CD4-positive, alpha-beta T cell treated with Interleukin-2 at 100 ng/mL for 4 hours (primary cell): Measurements from ENCODE around the gene NUBP2.

Experiments used
- DNase-seq: peaks from one replicate; pipeline ENCODE4 v3.0.0-alpha.2; 2020; ENCODE audit warnings: low spot score

NUBP2 gene

GRCh38 chr16:1758923-1759322 is 23.8 kb upstream of the NUBP2 start:
- no peak for DNase-seq

GRCh38 chr16:1759511-1759910 is 23.2 kb upstream of the NUBP2 start:
- DNase-seq, result no peak

- DNase-seq, result no peak
Measured at GRCh38 chr16:1760911-1761310, 21.8 kb upstream of the NUBP2 start.

- no peak for DNase-seq
Measured at GRCh38 chr16:1761751-1762150, 21.0 kb upstream of the NUBP2 start.

GRCh38 chr16:1762196-1762878 is 20.4 kb upstream of the NUBP2 start:
- DNase-seq, result no peak

GRCh38 chr16:1762879-1763520 is 19.8 kb upstream of the NUBP2 start:
- DNase-seq, result no peak

GRCh38 chr16:1763521-1764511 is 18.9 kb upstream of the NUBP2 start:
- no peak for DNase-seq

GRCh38 chr16:1764971-1765370 is 17.8 kb upstream of the NUBP2 start:
- DNase-seq, result no peak

GRCh38 chr16:1765826-1766225 is 16.9 kb upstream of the NUBP2 start:
- DNase-seq, result no peak

- DNase-seq, result no peak
Measured at GRCh38 chr16:1766231-1766630, 16.5 kb upstream of the NUBP2 start.

- DNase-seq, result no peak
Measured at GRCh38 chr16:1766701-1767100, 16.1 kb upstream of the NUBP2 start.

GRCh38 chr16:1767116-1767994 is 15.4 kb upstream of the NUBP2 start:
- no peak for DNase-seq

GRCh38 chr16:1768061-1768766 is 14.5 kb upstream of the NUBP2 start:
- DNase-seq, result no peak

GRCh38 chr16:1768767-1769401 is 13.9 kb upstream of the NUBP2 start:
- DNase-seq, result no peak

GRCh38 chr16:1769402-1770300 is 13.1 kb upstream of the NUBP2 start:
- DNase-seq, result no peak

GRCh38 chr16:1770328-1771187 is 12.2 kb upstream of the NUBP2 start:
- peak; percentile 58 for DNase-seq

- peak; percentile 75 for DNase-seq
Measured at GRCh38 chr16:1771188-1771863, 11.4 kb upstream of the NUBP2 start, which contains the start of gene NME3. NME3 (minus strand) TSS chr16:1771543; CDS start chr16:1771534, 9 bp downstream.

- no peak for DNase-seq
Measured at GRCh38 chr16:1771864-1772361, 10.8 kb upstream of the NUBP2 start.
